ENCODE measurements around the gene ZNF281.
A peak's percentile ranks its signal among the peaks of the same experiment; 100 is the strongest.

ZNF281 gene

DNA sequence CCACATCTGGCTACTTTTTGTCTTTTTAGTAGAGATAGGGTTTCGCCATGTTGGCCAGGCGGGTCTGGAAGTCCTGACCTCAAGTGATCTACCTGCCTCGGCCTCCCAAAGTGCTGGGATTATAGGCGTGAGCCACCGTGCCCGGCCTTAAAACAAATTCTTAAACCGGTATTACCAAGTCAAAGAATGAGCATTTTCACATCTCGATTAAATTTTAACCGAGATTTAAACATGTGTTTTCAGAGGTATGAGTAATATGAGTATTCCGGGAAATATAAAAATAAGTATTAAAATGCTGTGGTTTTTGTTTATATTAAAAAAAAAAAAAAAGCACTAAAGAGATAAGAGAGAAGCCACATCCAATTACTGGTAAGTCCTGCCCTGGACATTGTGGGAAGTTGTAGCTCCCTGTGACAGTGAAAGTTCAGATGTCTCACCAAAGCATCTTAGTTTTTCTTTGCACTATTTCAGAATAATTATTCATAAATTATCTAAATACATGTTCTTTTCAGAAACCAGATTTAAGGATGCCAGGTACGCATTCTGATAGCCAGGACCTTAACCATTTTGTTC is 24.9 kb downstream of the ZNF281 start:
- DNase-seq = no peak

DNA sequence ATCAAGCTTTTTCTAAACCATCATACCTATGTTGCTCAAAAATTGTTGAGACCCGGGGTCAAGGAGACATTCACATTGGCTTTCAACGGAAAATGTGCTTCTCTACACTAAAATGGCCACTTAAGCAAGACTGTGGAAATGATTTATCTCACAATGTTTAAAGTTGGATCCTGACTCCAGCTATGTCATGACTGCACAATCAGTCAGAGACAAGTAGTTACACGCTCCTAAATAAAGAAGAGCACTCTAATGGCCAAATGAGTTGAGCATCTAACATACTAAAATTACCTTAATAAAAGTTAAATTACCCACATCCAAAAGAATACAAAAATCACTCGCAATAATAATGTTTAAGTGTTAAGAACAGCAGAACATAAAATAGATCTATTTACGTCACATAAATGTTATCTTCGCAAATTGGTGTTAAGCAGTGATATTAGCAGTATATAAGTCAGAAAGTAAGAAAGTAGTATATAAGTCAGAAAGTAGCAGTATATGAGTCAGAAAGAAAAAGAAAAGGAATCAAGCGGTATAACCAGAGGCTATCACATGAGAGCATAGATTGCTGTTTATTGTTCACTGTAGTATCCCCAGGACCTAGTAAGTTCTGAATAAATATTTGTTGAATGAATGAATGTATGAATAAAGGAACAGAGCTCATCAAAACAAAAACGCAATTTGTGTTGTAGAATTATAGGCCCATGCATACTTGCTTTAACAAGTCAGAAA is 28.4 kb downstream of the ZNF281 start:
- no peak for DNase-seq

DNA sequence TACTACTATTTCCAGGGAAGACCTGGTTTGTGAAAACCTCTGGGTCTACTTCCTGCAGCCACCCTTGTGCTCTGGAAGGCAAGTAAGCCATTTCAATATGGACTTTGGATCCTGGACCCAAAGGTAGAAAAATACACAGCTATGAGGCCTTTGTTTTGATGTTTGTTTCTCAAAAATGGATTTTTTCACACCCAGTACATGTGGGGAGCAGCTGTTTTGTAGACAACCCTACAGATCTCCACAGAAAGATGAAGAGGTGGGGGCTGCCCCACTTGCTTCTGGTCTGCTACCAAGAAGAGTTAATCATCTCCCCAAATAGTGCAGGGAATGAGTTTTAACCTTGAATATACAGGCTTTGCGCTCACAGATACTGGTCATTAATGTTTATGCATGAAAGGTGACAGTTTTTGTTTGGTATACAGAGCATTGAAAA is 29.2 kb downstream of the ZNF281 start:
- DNase-seq = no peak

DNA sequence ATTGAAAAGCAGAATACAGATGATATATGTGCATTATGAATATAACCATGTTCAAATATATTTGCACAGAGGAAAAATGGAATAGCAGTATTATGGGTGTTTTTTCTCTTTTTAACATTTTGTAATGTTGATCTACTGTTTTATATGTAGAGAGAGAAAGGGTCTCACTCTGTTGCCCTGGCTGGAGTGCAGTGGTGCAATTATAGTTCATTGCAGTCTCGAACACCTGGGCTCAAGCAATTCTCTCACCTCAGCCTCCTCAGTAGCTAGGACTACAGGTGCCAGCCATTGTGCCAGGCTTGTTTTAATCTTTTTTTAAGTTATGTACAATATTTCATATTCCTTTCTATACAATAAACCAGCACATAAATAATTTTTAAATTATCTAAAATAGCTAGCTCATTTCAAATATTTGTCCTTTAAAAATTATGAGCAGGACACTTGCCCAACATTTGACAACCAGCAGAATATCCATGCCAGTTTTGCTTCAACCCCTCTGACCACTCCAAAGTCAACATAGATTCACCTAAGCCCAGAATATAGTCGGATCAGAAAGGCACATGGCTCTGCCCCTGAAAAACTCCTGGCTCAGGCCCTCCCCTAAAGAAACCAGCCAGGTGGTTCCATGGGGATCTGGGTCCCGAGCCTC is 29.8 kb downstream of the ZNF281 start:
- no peak for DNase-seq

DNA sequence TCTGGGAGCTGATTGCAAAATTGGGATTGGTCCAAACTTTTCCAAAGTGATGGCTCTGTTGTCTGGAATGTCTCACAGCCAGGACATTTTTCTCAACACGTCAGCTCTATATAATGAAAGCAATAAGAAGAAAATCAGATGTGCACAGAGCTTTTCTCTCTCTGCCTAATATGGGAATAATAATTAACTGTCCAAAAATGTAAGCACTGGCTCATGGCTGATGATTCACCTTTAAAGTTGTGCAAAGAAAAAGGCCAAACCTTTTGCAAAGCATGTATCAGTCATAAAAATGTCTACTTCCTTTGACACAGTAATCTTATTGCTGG is 30.4 kb downstream of the ZNF281 start:
- no peak for DNase-seq

DNA sequence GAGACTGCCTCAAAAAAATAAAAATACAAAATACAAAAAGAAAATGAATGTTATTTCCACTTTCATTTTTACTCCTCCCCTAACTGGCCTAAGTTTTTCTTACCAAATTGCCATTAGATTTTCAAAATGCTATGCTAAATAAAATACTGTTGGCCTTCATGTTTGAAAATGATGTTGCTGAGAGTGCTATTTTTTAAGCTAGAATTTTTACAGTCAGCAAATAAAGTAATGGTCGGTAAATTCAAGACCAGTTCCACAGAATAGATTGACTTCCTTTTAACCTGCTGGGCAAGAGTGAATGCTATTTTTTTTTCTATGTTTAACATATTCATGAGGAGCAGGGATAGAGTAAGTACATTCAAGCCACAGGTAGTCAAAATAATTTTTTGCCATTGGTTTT is 31.7 kb downstream of the ZNF281 start:
- no peak for DNase-seq

DNA sequence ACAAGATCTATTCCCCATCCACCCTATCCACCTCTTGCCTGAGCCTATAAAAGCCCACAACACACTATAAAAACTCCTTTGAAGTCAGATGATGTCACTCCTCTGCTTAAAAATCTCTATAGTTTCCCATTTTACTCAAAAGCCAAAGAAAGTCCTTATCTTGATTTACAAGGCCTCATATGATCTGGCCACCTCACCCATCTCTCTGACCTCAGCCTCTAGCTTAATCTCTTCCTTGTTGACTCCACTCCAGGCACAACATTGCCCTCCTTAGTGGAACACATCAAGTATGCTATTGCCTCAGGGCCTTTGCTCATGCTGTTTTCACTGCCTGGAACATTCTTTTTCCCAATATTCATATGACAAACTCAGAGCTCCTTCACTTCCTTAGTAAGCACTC is 33.3 kb downstream of the ZNF281 start:
- DNase-seq = no peak

DNA sequence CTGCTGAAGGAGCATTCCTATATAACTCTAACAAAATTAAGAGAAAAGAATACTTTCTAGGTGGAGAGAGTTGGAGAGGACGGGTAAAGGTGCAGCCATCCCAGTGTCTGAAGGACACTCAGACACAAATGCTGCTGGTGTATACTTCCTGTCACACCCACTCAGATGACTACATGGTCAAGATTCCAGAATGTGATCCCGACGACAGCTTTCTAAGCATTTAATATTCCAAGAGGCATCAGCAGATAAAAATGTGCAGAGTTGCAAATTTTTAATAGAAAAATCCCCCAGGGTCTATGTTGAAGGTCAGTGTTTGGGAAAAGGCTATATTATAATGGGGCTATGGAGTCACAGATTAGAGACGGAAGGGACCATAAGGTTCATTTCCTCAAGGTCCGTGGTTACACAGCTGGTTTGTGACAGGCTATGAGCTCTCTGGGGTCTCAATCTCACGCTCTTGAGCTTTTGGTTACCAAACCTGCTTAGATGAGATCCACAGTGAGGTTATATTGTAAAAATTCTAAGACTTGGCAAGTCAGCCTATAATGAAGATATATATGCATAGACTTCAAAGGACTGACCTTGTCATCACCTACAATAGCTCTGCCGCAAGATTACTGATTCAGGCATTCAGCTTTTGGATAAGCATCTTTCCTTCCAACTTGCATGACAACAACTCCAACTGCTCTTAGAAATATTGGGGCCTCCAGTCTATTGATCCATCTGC is 35.1 kb downstream of the ZNF281 start:
- no peak for DNase-seq

DNA sequence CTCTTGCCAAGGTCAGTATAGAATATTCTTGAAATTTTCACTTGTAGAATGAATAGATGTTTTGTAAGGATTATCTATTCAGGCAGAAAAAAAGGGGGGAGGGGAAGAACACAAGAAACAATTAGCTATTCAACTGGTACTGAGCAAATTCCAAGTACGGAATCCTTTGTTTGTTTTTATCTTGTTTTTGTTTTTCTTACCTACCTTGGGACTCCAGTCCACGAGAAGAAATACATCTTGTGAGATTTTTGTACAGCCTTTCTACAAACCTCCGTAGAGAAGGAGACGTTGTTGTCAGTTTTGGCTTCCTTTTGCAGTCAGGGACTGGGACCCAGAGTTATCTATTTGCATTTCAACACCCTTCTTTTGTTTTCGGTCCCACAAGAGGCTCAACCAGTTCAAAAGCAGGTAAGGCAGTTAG is 36.0 kb downstream of the ZNF281 start:
- DNase-seq = no peak

DNA sequence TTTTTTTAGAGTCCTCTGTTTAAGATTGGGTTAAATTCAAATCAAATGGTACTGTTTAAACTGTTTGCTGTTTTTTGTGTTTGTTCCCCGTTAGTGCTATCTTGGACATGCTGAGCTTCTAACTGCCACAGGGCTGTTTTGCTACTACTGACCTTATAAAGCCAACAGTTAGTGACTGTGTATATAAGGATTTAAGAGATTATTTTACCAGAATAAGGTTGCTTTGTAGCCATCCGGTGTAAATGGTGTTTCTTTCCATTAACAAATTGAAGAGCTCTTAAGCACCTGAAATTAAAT is 37.0 kb downstream of the ZNF281 start:
- no peak for DNase-seq

DNA sequence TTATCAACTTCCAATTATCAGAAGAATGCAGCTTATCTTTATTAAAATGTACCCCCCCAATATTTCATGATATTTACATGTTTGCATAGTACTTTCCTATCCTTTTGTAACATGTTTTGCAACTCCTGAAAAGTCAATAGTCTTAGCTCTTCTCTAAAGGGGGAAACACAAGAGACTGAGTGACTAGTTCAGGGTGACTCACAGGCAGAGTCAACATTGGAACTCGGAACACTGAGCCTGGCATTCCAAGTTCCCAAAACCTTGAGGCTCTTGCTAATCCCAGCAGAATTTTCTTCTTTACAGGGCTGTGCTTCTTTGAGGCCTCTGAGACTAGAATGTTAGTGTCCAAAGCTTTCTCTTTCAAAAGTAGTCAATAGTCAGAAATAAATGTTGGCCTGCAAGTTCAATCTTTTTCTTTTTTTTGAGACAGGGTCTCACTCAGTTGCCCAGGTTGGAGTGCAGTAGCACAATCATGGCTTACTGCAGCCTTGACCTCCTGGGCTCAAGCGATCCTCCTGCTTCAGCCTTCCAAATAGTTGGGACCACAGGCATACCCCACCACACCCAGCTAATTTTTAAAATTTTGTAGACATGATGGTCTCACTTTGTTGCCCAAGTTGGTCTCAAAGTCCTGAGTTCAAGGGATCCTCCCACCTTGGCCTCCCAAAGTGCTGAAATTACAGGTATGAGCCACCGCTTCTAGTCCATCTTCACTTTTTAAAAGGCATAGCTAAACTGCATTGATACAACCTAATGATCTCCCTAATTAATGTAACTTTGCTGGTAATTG is 37.5 kb downstream of the ZNF281 start:
- no peak for DNase-seq

DNA sequence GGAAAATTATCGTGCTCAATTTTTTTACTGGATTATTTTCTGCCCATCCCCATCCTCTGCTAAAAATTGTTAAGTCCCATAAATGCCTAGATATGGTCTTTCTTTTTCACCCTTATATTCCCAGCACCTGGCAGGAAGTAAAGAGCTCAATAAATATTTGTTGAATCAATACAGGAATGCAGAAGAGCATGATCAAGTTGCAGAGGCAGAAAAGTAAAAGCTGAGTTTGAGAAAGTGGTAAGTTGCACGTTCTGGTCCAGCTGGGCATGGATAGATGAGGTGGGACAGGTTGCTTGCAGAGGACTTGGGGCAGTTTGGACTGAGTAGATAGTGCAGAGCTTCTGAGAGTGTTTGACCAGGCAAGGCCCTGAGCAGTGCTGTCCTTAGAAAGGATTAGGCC is 40.1 kb downstream of the ZNF281 start:
- peak; percentile 12 for DNase-seq

DNA sequence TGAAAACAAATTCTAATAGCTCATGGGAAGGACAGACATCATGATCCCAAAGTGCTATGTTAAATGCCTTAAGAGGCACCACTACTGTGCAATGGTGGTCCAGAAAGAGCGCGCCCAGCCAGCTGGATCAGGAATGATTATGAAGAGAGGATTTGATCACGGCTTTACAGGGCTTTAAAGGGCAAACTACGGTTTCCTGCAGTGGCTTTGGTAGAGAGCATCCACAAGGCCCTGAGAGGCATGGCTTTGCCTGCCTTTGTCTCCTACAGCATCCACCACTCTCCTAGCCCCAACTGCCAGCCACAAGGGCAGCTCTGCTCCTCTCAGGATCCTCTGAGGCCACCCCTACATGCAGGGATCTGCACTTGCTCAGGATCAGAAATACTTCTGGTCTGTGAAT is 40.7 kb downstream of the ZNF281 start:
- no peak for DNase-seq

DNA sequence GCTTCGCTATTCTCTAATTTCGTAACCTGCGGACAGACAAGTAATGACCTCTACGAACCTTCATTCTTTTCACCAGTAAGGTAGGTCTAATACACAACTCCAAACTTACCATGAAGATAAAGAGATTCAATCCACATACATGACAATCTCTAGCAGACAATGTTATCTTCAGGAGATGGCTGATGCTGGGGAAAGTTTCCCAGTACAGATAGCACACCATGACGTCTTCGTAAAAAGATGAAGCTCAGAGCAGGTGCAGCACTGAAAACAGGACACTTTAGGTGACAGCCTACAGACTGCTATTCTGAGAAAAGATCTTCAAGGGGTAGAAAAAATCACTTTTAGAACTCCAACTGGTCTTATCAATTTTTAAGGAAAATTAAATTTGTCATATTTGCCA is 41.3 kb downstream of the ZNF281 start:
- DNase-seq = no peak

DNA sequence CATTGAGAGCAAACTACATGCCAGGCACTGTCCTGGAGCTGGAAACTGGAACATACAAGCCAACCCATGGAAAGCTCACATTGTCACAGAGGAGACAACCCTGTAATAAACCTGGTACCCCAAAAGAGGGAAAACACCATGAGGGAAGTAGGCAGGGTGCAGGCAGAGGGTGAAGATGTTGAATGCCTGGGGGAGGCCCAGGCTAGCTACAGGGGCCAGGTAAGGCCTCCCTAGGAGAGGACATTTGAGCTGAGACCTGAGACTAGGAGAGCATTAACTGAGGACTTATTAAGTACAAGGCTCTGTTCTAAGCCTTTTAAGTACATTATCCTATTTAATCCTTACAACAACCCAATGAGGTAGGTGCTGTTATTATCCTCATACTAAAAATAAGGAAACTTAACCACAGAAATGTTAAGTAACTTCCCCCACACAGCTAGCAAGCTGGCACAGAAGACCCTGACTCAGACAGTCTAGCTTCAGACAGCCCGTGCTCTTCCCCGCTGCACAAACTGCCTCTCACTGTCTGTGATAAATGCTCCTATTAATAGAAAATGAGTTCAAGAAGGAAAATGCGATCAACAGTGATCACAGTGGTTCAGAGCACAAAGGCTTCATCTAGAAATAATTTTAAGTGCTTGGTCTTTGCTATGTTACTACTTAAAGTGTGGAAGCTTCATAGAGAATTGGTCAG is 41.8 kb downstream of the ZNF281 start:
- no peak for DNase-seq

DNA sequence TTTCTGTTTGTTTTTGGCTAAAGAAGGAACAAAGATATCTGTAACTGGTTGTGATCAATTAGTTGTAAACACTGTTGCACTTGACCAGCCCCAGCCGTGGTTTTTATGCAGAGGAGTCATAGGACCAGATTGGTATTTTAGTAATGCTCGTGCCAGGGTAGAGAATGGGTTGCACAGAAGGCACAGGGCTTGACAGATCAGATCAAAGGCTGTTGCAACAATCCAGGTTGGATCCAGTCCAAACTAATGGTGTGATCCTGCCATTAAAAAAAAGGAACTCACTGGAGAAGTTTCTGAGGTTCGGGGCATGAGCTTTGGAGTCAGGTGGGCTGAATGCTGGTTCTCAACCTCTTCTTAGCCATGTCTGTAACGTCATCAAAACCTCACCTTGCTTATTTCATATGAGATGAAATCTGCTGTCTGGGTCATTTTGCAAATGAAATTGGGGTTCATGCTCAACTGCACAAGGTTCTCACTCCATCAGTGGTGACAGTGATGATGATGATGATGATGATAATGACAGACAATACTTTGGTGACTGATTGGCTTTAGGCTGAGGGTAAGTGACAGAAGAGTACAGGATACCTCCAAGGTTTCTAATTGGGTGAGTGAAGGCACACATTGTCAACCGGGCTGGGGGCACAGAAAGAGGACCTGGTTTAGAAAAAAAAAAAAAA is 43.1 kb downstream of the ZNF281 start:
- DNase-seq = no peak

DNA sequence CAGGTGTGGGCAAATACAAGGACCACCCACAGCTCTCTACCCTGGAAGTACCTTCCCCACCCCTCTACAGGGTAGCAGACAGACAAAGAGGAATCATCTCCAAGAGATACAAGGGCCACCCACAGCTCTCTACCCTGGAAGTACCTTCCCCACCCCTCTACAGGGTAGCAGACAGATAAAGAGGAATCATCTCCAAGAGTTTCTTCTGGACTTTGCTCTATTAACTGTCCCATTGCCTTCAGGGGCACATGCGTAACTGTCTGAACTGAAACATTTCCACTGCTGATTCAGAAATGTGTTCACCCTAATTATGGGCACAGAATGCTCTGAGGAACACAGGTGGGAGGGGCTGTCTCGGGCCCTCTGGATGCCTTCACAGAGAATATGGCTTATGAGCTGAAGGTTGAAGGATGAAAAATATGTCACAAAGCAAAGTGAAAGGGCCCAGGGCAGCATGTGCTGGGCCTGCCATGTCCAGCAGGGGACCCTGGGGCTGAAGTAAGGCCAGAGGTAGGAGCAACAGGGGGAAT is 43.9 kb downstream of the ZNF281 start:
- no peak for DNase-seq

DNA sequence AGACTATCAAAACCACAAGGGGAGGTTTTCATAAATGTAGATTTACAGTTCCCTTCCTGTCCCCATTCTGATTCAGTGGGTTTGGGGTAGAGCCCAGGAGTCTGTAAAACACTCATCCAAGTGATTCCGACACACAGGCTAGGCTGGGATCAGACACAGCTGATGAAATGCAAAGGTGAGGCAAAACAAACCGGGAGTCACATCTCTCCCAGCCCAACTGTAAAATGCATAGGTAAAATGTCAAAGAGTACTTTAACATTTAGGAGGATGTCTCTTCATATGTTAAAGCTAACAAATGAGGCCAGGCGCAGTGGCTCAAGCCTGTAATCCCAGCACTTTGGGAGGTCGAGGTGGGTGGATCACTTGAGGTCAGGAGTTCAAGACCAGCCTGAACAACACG is 45.0 kb downstream of the ZNF281 start:
- no peak for DNase-seq

DNA sequence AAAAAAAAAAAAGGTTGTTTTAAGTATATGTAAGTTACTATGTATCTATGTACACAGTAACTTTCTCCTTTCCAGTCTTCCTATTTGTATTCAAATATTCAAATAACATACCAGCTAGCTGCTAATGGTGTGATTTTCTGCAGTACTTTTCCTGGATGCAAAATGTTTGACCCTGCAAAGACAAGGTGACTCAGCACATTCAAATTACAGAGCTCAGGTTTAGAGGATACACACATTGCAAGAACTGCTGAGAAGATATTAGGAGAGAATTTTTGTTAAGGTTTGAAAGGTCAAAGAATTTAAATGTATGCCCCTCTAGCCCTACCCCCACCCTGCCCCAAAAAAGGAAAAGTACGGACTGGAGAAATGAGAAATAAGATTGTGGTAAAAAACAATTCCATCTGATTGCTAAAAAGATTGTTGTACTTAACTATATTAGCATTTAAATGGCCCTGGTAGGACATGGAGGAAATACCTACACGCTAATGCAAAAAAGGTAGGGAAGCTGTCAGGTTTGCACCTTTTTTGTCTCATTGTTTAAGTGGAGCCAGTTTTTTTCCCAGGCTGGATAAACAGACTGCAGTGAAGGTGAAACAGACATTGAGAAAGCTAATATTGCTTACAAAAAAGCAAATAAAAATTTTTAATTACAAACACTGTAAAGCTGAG is 45.6 kb downstream of the ZNF281 start:
- DNase-seq = no peak

DNA sequence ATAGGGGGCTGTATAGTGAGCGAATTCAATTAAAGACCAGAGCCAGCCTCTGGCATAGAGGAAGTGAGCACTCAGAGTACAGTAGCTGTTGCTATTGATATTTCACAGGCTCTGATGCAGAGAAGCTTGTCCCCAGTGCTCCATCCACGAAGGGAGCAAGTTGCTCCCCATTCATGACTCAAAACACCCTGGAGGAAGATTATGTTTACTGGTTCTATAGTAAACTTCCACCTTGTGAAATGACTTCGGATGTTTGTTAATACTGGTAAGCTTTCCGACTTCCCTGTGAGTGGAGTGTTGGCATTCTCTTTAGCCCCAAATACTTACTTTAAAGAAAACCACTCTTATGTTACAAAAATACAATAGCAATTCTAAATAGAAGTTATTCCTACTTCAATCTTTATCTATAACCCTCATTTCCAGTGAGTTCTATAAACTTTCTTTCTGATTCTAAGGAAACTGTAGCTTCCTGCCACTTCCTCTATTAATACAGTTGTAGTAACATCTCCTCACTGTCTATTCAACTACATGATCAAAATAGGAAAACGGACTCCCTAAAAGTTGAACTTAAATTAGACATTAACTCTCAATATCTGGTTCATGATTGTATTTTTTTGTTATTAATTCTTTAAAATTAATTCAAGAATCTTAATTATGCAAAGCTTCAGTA is 46.4 kb downstream of the ZNF281 start:
- no peak for DNase-seq

DNA sequence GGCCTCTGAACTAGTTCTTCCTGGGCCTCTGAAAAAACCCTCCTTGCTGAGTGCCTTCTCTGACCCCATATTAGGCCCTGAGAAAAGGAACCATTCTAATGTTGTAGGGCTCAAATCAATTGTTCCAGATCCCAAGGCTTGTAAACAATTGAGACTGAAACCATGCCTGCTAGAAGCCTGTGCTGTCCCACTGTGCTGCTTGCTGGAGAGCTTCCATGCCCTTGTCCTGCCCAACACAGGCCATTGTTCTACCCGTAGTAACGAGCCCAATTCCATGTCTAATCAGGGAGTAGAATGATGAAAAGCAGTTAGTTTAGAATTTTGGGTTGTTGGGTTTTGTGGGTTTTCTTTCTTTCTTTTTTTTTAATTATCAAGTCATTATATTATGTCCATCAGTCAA is 47.4 kb downstream of the ZNF281 start:
- DNase-seq = no peak

All from NCI-H2029 treated with DMSO at 0.1 percent for 48 hours (cell line).